ENCODE data around the gene HCAR2. TPM values are rescaled to one million over a fixed set of nuclear protein-coding genes. Genes with fewer than 3 reads are reported as not detected.
A peak's percentile ranks its signal among the peaks of the same experiment; 100 is the strongest.
"Not testable (repeated sequence)": the region's sequence is repeated elsewhere in the genome, so short reads cannot be mapped to it uniquely, and the experiment has no call there.

Gene HCAR2
- total RNA-seq (2014; rRNA removed; shearing (Covaris generic)) = not detected in 2 replicates
- polyA plus RNA-seq (2015; cell fraction: cytosol; rRNA removed) = not detected in 2 replicates
- polyA plus RNA-seq (2015; cell fraction: nucleus; rRNA removed) = not detected in 2 replicates

DNA sequence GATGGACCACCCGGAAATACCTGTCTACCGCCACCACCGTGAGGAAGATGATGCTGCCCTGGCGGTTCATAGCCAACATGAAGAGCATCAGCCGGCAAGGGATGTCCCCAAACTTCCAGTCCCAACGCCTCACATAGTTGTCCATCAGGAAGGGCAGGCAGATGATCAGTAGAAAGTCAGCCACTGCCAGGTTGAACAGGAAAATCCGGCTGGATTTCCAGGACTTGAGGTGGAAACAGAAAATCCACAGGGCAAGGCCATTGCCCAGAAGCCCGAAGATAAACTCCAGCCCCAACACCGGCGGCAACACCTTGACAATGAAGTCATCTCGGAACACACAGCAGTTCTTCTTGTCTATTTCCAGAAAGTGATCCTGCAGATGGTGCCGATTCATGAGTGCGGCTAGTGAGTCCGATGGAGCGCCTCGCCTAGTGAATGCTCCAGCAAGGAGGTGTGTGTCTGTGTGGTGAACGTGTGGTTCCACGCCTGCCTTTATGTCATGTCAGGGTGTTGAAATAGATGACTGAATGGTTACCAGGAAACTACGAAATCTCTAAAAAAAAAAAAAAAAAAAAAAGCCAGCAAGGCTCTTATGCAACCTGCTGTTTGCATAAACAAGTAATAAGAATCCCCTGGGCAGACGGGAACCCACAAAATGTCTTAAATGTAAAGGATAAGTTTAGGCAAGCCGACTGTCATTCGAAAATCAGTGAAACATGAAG, at the start of gene HCAR2:
Gene HCAR2, minus strand, starts transcription at position 468 of the 722 bp plus-strand sequence. Its CDS starts 74 bp downstream, at position 394.
- not testable (repeated sequence) for DNase-seq (ENCODE audit: low read depth)

DNA sequence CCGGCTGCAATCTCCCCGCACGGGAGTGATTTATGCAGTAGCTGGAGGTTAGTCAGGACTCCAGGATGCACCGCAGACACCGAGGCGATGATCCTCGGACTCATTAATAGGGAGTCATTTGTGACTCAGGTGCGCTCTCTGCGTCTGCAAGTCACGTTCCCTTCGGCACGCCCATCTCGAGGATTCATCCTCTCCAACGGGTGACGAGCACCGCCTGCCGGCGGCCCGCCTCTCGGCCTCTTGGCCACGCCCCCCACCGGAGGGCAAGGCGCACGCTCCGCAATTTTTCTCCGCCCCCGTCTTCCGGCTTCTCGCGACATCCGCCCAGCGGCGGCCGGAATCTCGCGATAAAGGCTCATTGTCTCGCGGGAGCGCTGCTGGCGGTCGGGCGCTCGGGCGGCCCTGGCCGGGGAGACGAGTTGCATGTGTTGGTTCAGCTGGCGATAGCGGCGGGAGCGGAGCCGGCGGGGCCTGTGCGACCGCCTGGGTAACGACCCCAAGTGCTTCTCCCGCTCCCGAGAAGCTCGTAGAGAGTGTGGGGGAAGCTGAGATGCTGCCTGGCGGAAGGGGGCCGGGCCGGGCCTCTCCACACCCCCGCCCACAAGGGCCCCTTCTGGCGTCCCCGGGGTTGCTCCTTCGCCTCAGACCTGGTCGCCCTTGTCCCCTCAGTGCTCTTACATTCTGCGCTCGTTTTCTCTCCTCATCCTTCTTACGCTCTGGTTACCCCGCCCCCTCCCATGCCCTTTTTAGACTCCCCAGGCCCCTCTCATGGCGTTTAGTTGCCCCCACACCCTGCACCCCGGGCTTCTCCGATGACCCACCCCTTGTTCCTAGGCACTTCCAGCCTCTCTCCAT, 49.5 kb upstream of the HCAR2 start, which contains the start of gene DENR:
Gene DENR, plus strand, starts transcription at position 361 of the 855 bp plus-strand sequence. CDS start 878 bp downstream, outside the sequence.
- DNase-seq (ENCODE audit: low read depth) = peak; percentile 99

DNA sequence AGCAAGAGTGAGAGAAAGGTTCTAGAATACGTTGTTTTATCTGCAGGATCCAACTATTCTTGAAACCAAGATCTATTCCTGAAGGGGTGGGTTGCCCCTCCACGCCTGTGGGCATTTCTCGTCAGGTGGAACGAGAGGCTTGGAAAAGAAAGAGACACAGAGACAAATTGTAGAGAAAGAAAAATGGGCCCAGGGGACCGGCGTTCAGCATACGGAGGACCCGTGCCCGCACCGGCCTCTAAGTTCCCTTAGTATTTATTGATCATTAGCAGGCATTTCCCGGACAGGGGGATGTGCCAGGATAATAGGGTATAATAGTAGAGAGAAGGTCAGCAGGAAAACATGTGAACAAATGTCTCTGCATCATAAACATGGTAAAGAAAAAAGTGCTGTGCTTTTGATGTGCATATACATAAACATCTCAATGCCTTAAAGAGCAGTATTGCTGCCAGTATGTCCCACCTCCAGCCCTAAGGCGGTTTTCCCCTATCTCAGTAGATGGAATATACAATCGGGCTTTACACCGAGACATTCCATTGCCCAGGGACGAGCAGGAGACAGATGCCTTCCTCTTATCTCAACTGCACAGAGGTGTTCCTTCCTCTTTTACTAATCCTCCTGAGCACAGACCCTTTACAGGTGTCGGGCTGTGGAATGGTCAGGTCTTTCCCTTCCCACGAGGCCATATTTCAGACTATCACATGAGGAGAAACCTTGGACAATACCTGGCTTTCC, 47.8 kb upstream of the HCAR2 start:
- not testable (repeated sequence) for DNase-seq (ENCODE audit: low read depth)

DNA sequence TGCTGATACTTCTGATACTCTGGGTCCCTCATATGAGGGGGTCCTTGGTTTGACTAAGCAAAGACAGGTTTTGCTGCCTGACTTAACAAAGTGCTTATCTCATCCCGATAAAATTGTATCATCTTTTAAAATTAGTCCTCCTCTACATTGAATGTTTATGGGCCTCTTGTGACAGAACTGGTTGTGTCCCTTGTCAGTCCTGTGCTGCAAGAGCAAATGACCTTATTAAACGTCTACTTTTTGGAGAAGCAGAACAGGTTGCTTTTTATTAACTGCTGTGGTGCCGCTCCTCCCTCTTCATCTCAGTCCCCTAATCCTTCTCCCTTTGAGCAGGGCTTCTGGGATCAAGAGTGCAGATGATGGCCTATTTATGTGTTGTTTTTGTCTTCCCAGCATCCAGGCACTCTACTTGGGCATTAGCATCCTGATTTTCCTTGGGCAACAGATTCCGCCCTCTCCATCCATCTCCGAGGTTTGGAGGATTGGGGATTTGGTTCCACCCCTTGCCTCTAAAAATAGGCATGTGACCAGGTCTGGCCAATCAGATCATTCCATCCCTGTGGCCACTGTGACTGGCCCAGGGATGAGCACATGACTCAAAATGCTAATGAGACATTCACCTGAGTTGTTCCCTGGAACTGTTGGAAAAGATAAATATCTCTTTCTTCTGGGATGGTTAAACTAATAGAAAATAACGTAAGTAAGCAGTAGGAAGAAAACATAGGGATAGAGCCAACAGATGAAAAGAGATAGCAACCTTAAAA, 46.6 kb upstream of the HCAR2 start:
- DNase-seq (ENCODE audit: low read depth) = no peak

DNA sequence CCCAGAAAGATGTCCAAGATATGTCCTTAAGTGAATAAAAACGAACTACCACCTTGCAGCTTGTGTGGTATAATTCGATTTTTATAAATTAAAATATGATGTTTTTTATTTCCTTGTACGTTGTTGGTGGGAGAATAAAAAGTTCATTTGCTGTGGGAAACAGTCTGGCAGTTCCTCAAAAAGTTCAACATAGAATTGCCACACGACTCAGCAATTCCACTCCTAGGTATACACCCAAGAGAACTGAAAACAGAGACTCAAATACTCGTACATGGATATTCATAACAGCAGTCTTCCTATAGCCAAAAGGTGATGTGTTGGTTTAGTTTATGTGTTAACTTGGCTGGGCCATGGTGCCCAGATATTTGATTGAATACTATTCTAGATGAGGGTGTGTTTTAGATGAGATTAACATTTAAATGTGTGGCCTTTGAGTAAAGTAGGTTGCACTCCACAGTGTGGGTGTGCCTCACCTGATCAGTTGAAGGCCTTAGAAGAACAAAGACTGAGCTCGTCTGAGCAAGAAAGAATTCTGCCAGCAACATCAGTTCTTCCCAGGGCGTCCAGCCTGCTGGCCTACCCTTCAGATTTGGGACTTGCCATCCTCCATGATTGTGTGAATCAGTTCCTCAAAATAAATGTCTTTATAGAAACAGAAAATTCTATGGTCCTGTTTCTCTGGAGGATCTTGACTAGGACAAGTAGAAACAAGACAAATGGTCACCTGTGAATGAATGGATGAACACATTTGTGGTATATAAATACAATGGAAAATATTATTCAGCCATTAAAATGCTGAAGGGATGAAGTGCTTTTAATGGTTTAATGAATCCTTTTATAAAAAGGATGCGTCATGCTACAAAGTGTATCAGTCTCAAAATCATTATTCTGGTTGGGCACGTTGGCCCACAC, 44.3 kb upstream of the HCAR2 start:
- no peak for DNase-seq (ENCODE audit: low read depth)

- DNase-seq (ENCODE audit: low read depth) = no peak
These were observed 40.9 kb upstream of the HCAR2 start for GRCh38 chr12:122743895-122744525.

DNA sequence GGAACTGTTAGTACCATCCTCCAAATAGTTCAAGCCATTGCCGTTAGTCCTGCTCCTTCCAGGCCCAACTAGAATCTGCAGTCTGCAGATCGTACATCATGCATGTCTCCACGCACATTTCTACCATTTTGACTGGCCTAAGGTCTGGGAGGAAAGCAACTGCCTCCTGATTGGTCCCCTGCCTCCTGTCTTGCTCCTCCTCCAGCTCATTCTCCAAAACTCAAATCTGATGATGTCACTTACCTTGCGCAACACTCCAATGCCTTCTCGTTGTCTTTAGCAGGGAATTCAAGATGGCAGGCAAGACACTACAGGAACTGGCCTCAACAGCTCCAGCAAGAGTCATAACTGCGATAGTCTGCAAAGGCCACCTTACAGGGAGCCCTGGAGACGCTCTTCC, 37.2 kb upstream of the HCAR2 start:
- DNase-seq (ENCODE audit: low read depth) = no peak

- peak; percentile 20 for DNase-seq (ENCODE audit: low read depth)
These were observed 35.4 kb upstream of the HCAR2 start for GRCh38 chr12:122738571-122738970.

- no peak for DNase-seq (ENCODE audit: low read depth)
These were observed 29.5 kb upstream of the HCAR2 start for GRCh38 chr12:122732611-122733010.

DNA sequence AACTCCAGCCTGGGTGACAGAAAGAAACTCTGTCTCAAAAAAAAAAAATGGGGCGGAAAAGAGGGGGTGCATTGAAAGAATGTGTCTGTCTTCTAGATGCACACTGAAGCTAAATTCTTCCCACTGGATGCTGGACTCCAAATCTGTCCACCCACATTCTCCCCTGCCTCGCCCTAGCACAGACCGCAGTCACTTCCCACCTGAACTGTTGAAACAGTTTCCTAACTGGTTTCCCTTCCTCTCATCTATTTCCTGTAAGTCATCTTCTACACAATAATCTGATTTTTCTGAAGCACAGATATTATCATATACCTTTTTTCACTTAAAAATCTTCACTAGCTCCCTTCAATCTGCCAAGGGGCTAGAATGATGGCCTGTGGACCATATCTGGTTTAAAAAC, 29.0 kb upstream of the HCAR2 start:
- DNase-seq (ENCODE audit: low read depth) = no peak

GRCh38 chr12:122730215-122731014, 27.3 kb upstream of the HCAR2 start, which contains the start of gene HCAR1:
Gene HCAR1 (minus strand): TSS chr12:122730844. CDS start chr12:122730339, 505 bp downstream.
- DNase-seq (ENCODE audit: low read depth) = no peak

DNA sequence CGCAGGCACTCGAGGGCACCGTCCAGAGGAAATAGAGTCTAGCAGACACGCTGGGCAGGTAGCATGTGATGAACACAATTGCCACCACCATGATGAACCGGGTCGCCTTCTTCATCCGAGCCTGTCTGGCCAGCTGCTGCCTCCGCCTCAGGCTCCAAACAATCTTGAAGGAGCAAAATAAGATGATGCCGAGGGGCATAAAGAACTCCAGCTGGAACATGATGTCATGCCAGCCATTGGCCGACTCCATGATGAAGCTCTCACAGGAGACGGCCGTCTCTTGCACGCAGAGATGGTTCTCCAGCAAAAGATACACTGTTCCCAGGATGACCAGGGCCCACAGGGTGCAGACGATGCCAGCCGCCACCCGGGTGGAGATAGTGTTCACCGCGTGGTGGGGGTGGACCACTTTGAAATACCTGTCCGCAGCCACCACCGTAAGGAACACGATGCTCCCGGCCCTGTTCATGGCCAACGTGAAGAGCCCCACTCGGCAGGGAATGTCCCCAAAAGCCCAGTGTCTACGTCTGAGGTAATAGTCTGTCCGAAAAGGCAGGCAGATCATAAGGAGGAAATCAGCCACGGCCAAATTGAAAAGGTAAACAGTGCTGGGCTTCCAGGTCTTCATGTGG, 26.5 kb upstream of the HCAR2 start:
- DNase-seq (ENCODE audit: low read depth) = no peak

DNA sequence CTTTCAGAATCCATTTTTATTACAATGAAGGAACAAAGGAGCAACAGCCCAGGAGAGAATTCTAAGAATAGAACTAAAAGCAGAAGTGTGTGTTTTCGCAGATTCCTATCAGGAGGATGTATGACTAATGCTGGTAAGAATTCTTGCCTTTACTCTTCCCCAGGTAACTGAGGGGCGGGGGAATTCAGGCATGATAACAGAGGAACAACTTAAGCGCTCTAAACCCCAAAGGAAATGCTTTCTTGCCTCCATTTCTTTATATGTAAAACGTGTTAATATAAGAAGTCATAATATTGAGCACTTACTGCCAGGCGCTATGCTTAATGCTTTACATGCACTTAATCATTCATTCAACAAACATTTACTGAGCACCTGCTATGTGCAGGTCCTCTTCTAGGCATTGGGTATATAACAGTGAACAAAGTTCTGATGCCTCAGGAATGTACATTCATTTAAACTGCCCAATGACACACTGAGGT, 23.0 kb upstream of the HCAR2 start:
- peak; percentile 65 for DNase-seq (ENCODE audit: low read depth)

DNA sequence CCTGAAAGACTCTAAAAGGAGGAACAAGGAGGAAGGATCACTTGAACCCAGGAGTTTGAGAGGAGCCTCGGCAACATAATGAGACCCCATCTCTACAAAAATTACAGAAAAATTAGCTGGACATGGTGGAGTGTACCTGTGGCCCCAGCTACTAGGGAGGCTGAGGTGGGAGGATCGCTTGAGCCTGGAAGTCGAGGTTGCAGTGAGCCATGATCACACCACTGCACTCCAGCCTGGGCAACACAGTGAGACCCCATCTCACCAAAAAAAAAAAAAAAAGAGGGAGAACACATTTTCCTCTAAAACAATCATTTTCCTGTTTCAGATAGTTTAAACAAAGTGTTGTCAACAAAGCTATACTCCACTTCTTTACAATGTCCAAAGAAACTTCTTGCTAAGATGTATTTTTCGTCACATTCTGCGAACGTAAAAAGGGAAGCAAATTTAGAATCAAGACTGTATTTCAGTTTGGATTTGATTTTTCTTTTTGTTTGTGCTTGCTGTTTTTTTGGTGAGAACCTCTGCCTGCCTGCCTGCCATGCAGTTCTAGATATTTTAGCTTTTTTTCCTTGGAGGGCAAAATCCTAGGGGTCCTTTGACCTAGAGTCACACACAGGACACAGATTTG, 22.4 kb upstream of the HCAR2 start:
- DNase-seq (ENCODE audit: low read depth) = no peak

- DNase-seq (ENCODE audit: low read depth) = no peak
These were observed 21.6 kb upstream of the HCAR2 start for GRCh38 chr12:122724641-122725243.

DNA sequence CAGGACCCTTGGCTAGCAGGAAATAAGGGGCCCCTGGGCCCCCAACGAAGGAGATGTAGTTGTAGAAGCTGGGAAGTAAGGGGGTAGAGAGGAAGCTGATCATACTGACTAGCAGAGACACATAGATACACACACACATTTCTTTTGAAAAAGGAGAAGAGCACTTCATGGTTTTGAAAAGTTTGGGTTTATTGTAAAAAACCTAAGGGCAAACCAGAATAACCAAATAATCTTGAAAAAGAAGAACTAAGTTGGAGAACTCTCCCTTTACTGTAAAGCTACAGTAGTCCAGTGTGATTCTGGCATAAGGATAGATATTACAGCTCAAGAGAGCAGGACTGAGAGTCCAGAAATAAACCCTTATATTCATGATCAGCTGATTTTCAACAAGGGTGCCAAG, 19.2 kb upstream of the HCAR2 start:
- DNase-seq (ENCODE audit: low read depth) = no peak

Measured in HT1080 (cell line).